GM18526 (cell line): ENCODE results near the gene PDE6D.

Source experiments
- POLR2A ChIP-seq: IDR thresholded peaks from 3 replicates; pipeline ENCODE4 v1.6.1; 2011; ENCODE audit not compliant: insufficient read length; ENCODE audit errors: extremely low read depth

The PDE6D gene

GRCh38 chr2:231684314-231685223 lies 96.5 kb downstream of the PDE6D start:
- no peak for TF ChIP-seq POLR2A

GRCh38 chr2:231683292-231684235 lies 97.5 kb downstream of the PDE6D start:
- no peak for TF ChIP-seq POLR2A

- no peak for TF ChIP-seq POLR2A
These were observed 98.3 kb downstream of the PDE6D start for GRCh38 chr2:231682603-231683291.
